IMR-90 (cell line): ENCODE measurements around the gene MAU2. TPM values are rescaled to one million over a fixed set of nuclear protein-coding genes. Genes with fewer than 3 reads are reported as not detected.
A peak's percentile ranks its signal among the peaks of the same experiment; 100 is the strongest.

Experiments
- ATAC-seq: fragments of 200-7000 bp; cut with Tn5 transposase; 2 replicates; pipeline ENCODE4 v1.9.1; 2020; ENCODE audit warnings: low read depth, mild to moderate bottlenecking, moderate library complexity
- BruUV-seq: library from RNA; stranded (reverse); fragments of 400-500 nt; replicated peaks from 2 replicates; lab custom pipeline; 2021; lab: Mats Ljungman, UMichigan
- CTCF ChIA-PET: fragments of 300-600 bp; formaldehyde crosslinking; extraction: SDS; loops from one replicate; lab custom pipeline; 2021; ENCODE audit warnings: antibody characterized with exemption; lab: Yijun Ruan, JAX
- POLR2A ChIA-PET: fragments of 300-600 bp; sonication (Branson Sonifier 250); formaldehyde crosslinking; loops from one replicate; lab custom pipeline; 2022; ENCODE audit warnings: antibody characterized with exemption; ENCODE audit not compliant: unreplicated experiment; lab: Charles Lee
- DNase-seq: peaks from one replicate; pipeline ENCODE4 v3.0.0; 2013
- H2AFZ ChIP-seq: replicated peaks from 2 replicates; pipeline ENCODE3; 2013; ENCODE audit warnings: low read length, mild to moderate bottlenecking; ENCODE audit not compliant: poor library complexity
- H2AK5ac ChIP-seq: 2 replicates; pipeline ENCODE4 v1.6.1; 2013; ENCODE audit warnings: low read depth, low read length, inconsistent platforms
- H2AK9ac ChIP-seq: replicated peaks from 2 replicates; pipeline ENCODE3; 2013; ENCODE audit warnings: mild to moderate bottlenecking, low read depth, low read length, moderate library complexity; ENCODE audit not compliant: poor library complexity
- H2BK120ac ChIP-seq: 2 replicates; pipeline ENCODE4 v1.6.1; 2013; ENCODE audit warnings: low read depth, low read length, inconsistent platforms
- H2BK15ac ChIP-seq: 3 replicates; pipeline ENCODE4 v1.6.1; 2013; ENCODE audit warnings: low read depth, low read length, inconsistent platforms
- H2BK20ac ChIP-seq: 2 replicates; pipeline ENCODE4 v1.6.1; 2013; ENCODE audit warnings: low read depth, mild to moderate bottlenecking, inconsistent platforms, low read length, moderate library complexity
- H2BK5ac ChIP-seq: 2 replicates; pipeline ENCODE4 v1.6.1; 2013; ENCODE audit warnings: mild to moderate bottlenecking, low read depth, low read length, inconsistent platforms; ENCODE audit not compliant: poor library complexity, severe bottlenecking
- H3K14ac ChIP-seq: replicated peaks from 2 replicates; pipeline ENCODE4 v1.6.1; 2013; ENCODE audit warnings: low read depth, low read length, inconsistent platforms
- H3K18ac ChIP-seq: 2 replicates; pipeline ENCODE4 v1.6.1; 2013; ENCODE audit warnings: low read depth, low read length, control low read depth
- H3K23ac ChIP-seq: 2 replicates; pipeline ENCODE4 v1.6.1; 2013; ENCODE audit warnings: low read depth, low read length, inconsistent platforms
- H3K27ac ChIP-seq: 2 replicates; pipeline ENCODE4 v1.5.1; 2013; ENCODE audit warnings: mild to moderate bottlenecking, control low read depth, low read length; ENCODE audit not compliant: insufficient read depth
- H3K27me3 ChIP-seq: 2 replicates; pipeline ENCODE4 v1.6.1; 2013; ENCODE audit warnings: low read length; ENCODE audit not compliant: control insufficient read depth, insufficient read depth
- H3K36me3 ChIP-seq: 2 replicates; pipeline ENCODE4 v1.6.1; 2013; ENCODE audit warnings: low read length, mixed read lengths; ENCODE audit not compliant: control insufficient read depth, insufficient read depth
- H3K4ac ChIP-seq: 2 replicates; pipeline ENCODE4 v1.6.1; 2013; ENCODE audit warnings: low read depth, low read length, inconsistent platforms
- H3K4me1 ChIP-seq: 2 replicates; pipeline ENCODE4 v1.6.1; 2013; ENCODE audit warnings: low read length, mixed read lengths; ENCODE audit not compliant: control insufficient read depth, insufficient read depth
- H3K4me2 ChIP-seq: 2 replicates; pipeline ENCODE4 v1.6.1; 2013; ENCODE audit warnings: low read depth, mild to moderate bottlenecking, control low read depth, low read length, moderate library complexity
- H3K4me3 ChIP-seq: 2 replicates; pipeline ENCODE4 v1.5.1; 2013; ENCODE audit warnings: low read depth, mild to moderate bottlenecking, control low read depth, low read length, moderate library complexity; ENCODE audit not compliant: insufficient read depth
- H3K56ac ChIP-seq: 2 replicates; pipeline ENCODE4 v1.6.1; 2013; ENCODE audit warnings: low read length, inconsistent platforms; ENCODE audit not compliant: insufficient read depth; ENCODE audit errors: extremely low read depth
- H3K79me1 ChIP-seq, 2 experiments: 2 replicates each; pipeline ENCODE4 v1.6.1; 2013; ENCODE audit warnings: low read length in 2 of 2, inconsistent platforms in 1 of 2, low read depth in 1 of 2
- H3K9ac ChIP-seq: 2 replicates; pipeline ENCODE4 v1.6.1; 2013; ENCODE audit warnings: low read depth, low read length, control low read depth
- H3K9me1 ChIP-seq: 2 replicates; pipeline ENCODE4 v1.6.1; 2013; ENCODE audit warnings: low read length, inconsistent platforms; ENCODE audit not compliant: insufficient read depth
- H3K9me3 ChIP-seq: 2 replicates; pipeline ENCODE4 v1.6.1; 2013; ENCODE audit warnings: low read length; ENCODE audit not compliant: control insufficient read depth, insufficient read depth
- H4K20me1 ChIP-seq: 2 replicates; pipeline ENCODE4 v1.6.1; 2013; ENCODE audit warnings: low read length, inconsistent platforms; ENCODE audit not compliant: insufficient read depth
- H4K5ac ChIP-seq: 2 replicates; pipeline ENCODE4 v1.6.1; 2013; ENCODE audit warnings: mild to moderate bottlenecking, low read depth, low read length, control low read depth
- H4K8ac ChIP-seq, 2 experiments: 2 replicates each; pipeline ENCODE4 v1.6.1; 2013; ENCODE audit warnings: low read depth in 2 of 2, low read length in 2 of 2, control low read depth in 1 of 2, inconsistent platforms in 1 of 2
- H4K91ac ChIP-seq: 2 replicates; pipeline ENCODE4 v1.6.1; 2013; ENCODE audit warnings: low read depth, low read length, inconsistent platforms; ENCODE audit not compliant: insufficient read depth
- CEBPB ChIP-seq: IDR thresholded peaks from 2 replicates; pipeline ENCODE4 v1.6.1; 2012; ENCODE audit warnings: low read depth, low read length, improper control_type of control experiment
- CTCF ChIP-seq: conservative IDR thresholded peaks from 2 replicates; pipeline ENCODE4 v1.5.1; 2012; ENCODE audit warnings: mild to moderate bottlenecking, low read depth, low read length, improper control_type of control experiment
- FOS ChIP-seq: fragments of 150-350 bp; IDR thresholded peaks from 2 replicates; pipeline ENCODE4 v1.6.1; 2016; ENCODE audit warnings: low read depth, low read length
- POLR2A ChIP-seq: IDR thresholded peaks from 2 replicates; pipeline ENCODE4 v1.6.1; 2012; ENCODE audit warnings: mild to moderate bottlenecking, low read depth, low read length
- RAD21 ChIP-seq: IDR thresholded peaks from 2 replicates; pipeline ENCODE4 v1.6.1; 2012; ENCODE audit warnings: low read length, improper control_type of control experiment
- RCOR1 ChIP-seq: IDR thresholded peaks from 2 replicates; pipeline ENCODE4 v1.6.1; 2012; ENCODE audit warnings: mild to moderate bottlenecking, low read length, improper control_type of control experiment; ENCODE audit not compliant: insufficient replicate concordance
- SMC3 ChIP-seq: fragments of 150-350 bp; IDR thresholded peaks from 2 replicates; pipeline ENCODE4 v1.6.1; 2016; ENCODE audit warnings: low read depth, mild to moderate bottlenecking, antibody characterized with exemption, low read length, moderate library complexity
- USF2 ChIP-seq: fragments of 150-350 bp; IDR thresholded peaks from 2 replicates; pipeline ENCODE4 v1.6.1; 2017; ENCODE audit warnings: mild to moderate bottlenecking, antibody characterized with exemption, low read length, low read depth
- WGBS, 2 experiments: methylation state at CpG; one replicate each; pipeline versions ENCODE4 v1.1.5 to v1.1.7; 2013; ENCODE audit warnings: missing lambda C conversion rate in 2 of 2; ENCODE audit not compliant: insufficient read length in 1 of 2; ENCODE audit errors: extremely low coverage in 2 of 2; 5-methylcytosine and 5-hydroxymethylcytosine counted together
- dilution Hi-C: fragments of 300-500 bp; cut with HindIII; formaldehyde crosslinking; loops from one replicate; pipeline ENCODE4 v1.14.3; 2018; ENCODE audit warnings: low sequenced_read_pairs; ENCODE audit not compliant: unreplicated experiment
- in situ Hi-C: fragments of 300-500 bp; cut with MboI; formaldehyde crosslinking; loops from 3 replicates; pipeline ENCODE4 v1.14.3; 2019; ENCODE audit warnings: low sequenced_read_pairs, inconsistent platforms, mixed read lengths
- intact Hi-C: fragments of 100-400 bp; cut with micrococcal nuclease; formaldehyde crosslinking; loops from 2 replicates; pipeline ENCODE4 v1.10.0; 2022
- polyA plus RNA-seq, 3 experiments: library from polyadenylated mRNA; depleted of rRNA; stranded (reverse); fragments of >200 nt; gene quantifications; 2 replicates each; pipeline ENCODE4 v1.2.3, GENCODE V29; 2012; ENCODE audit warnings: low replicate concordance in 1 of 3
- total RNA-seq: library from RNA; depleted of rRNA; stranded (reverse); fragments of >200 nt; gene quantifications from 2 replicates; pipeline ENCODE4 v1.2.3, GENCODE V29; 2012

Gene MAU2
- total and polyA plus RNA-seq, 2 of the 4 experiments (the other 2 are of a cell fraction) = 24.6 to 31.1 TPM

DNA sequence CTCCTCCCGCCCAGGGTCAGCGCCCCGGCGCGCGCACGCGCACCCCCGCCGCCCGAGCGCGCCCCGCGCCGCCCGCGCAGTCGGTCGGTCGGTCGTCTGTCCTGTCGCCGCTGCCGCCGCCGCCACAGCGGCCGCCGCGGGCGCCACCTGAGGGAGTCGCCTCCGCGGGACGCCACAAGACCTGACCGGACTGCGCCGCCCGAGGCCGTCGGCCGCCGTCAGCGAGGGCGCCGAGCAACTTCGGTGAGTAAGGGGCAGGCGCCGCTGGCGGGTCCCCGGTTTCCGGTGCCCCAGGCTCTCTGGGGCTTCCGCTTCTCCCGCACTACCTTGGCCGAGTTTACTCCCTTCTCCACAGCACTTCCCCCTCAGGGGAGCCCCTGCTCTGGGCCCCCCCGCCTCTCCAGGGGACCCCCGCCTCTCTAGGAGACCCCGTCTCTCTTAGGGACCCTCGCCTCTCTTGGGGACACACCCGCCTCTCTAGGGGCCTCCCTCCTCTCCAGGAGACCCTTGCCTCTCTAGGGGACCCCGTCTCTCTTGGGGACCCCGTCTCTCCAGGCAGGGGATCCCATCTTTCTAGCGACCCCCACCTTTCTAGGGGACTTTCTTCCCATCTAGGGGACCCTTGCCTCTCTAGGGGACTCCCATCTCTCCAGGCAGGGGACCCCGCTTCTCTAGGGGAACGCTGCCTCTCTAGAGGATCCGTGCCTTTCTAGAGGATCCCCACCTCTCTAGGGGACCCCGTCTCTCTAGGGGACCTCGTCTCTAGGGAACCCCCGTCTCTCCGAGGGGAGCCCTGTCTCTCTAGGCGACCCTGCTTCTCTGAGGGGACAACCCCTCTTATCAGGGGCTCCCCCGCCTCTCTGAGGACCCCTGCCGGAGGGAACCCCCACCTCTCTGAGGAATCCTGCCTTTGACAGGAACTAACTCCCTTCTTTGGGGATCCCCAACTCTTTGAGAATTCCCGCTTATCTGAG is 65.6 kb downstream of the MAU2 start:
- WGBS, 2 experiments = 1% methylated on average over 39 of the region's 75 CpGs; no CpG with 5 or more reads in 1 of the 2 experiments
- Histone ChIP-seq H3K9me3 (no peaks in the 10 kb centered on the region), H4K91ac (peak overlapping the region; percentile 7), H2BK120ac (no peak overlapping the region), H2AK9ac (peak overlapping the region; percentile 93), H3K4me3 (peak overlapping the region; percentile 71), H3K14ac (peak overlapping the region; percentile 83), H2AFZ (peak overlapping the region; percentile 95), H3K9ac (peak overlapping the region; percentile 21), H3K79me1 (peaks cover 26 to 55% of the 10 kb centered on the region in 2 experiments), H3K4me2 (peak overlapping the region; percentile 80), H3K36me3 (no peaks in the 10 kb centered on the region), H3K23ac (peak overlapping the region; percentile 51), H4K8ac (peak overlapping the region in 1 of 2 experiments; percentile 21; a peak in 1 of 4 replicates), H3K56ac (no peak overlapping the region; the same call in 1 of the 2 replicates), H3K4ac (peak overlapping the region; percentile 52; the same call in 1 of the 2 replicates), H4K5ac (no peak overlapping the region), H3K18ac (no peak overlapping the region), H3K27ac (peak overlapping the region; percentile 44; the same call in 1 of the 2 replicates), H3K9me1 (peaks cover 3% of the 10 kb centered on the region; the same call in 1 of the 2 replicates), H4K20me1 (no peaks in the 10 kb centered on the region), H3K27me3 (no peaks in the 10 kb centered on the region), H3K4me1 (peaks cover 8% of the 10 kb centered on the region), H2BK20ac (no peak overlapping the region), H2AK5ac (peak overlapping the region; percentile 27), H2BK5ac (no peak overlapping the region), H2BK15ac (no peak overlapping the region)
- in situ Hi-C loops (loop anchor here (25.0 kb wide), 1 partner anchor 251 kb away; the partner anchor contains the start of genes GMIP and LPAR2), dilution Hi-C loops (no loop called here), intact Hi-C loops (loop anchor here (2.0 to 5.0 kb wide), 2 partner anchors 19 to 101 kb away; partner anchors contain the start of gene GATAD2A)
- TF ChIP-seq POLR2A (peak; percentile 67; the same call in 1 of the 2 replicates), CEBPB (no peak), SMC3 (no peak), RAD21 (peak; percentile 12; the same call in 1 of the 2 replicates), CTCF (peak; percentile 28), FOS (no peak), RCOR1 (no peak), USF2 (no peak)
- DNase-seq (no peak), ATAC-seq (peak; percentile 7)
- ChIA-PET CTCF (interaction anchor here (0.6 kb wide), 1 partner anchor 1298 kb away, joined by 3 read pairs; no protein-coding TSS in a partner anchor), POLR2A (interaction anchor here (0.7 kb wide), 1 partner anchor 15 kb away, joined by 3 read pairs; no protein-coding TSS in a partner anchor)
- BruUV-seq = TSS peak; percentile 24
